Stomach smooth muscle (tissue), 2 donors: Measurements from ENCODE around the gene PCDHA2.
"Not testable (repeated sequence)": the region's sequence is repeated elsewhere in the genome, so short reads cannot be mapped to it uniquely, and the experiment has no call there.

ENCODE experiments used
- H3K27ac ChIP-seq: one replicate; pipeline ENCODE4 v1.7.0; 2013; ENCODE audit warnings: mild to moderate bottlenecking, low read length, inconsistent platforms
- H3K27me3 ChIP-seq, 2 donors: one replicate each; pipeline ENCODE4 v1.7.0; 2013; ENCODE audit warnings: low read length in 2 of 2; ENCODE audit not compliant: insufficient read depth in 2 of 2, control insufficient read depth in 1 of 2
- H3K36me3 ChIP-seq, 2 donors: one replicate each; pipeline ENCODE4 v1.7.0; 2013; ENCODE audit warnings: low read length in 2 of 2; ENCODE audit not compliant: control insufficient read depth in 2 of 2, insufficient read depth in 2 of 2
- H3K4me1 ChIP-seq: one replicate; pipeline ENCODE4 v1.7.0; 2013; ENCODE audit warnings: low read length; ENCODE audit not compliant: control insufficient read depth, insufficient read depth
- H3K4me3 ChIP-seq, 2 donors: one replicate each; pipeline ENCODE4 v1.7.0; 2013; ENCODE audit warnings: low read length in 2 of 2
- H3K9ac ChIP-seq, 2 donors: one replicate each; pipeline ENCODE4 v1.7.0; 2013; ENCODE audit warnings: low read length in 2 of 2, mild to moderate bottlenecking in 1 of 2
- H3K9me3 ChIP-seq, 2 donors: one replicate each; pipeline ENCODE4 v1.7.0; 2013; ENCODE audit warnings: low read length in 2 of 2; ENCODE audit not compliant: control insufficient read depth in 2 of 2
- donor health status: healthy.
- donor health status: Pancreatic carcinoma.

The PCDHA2 gene

DNA sequence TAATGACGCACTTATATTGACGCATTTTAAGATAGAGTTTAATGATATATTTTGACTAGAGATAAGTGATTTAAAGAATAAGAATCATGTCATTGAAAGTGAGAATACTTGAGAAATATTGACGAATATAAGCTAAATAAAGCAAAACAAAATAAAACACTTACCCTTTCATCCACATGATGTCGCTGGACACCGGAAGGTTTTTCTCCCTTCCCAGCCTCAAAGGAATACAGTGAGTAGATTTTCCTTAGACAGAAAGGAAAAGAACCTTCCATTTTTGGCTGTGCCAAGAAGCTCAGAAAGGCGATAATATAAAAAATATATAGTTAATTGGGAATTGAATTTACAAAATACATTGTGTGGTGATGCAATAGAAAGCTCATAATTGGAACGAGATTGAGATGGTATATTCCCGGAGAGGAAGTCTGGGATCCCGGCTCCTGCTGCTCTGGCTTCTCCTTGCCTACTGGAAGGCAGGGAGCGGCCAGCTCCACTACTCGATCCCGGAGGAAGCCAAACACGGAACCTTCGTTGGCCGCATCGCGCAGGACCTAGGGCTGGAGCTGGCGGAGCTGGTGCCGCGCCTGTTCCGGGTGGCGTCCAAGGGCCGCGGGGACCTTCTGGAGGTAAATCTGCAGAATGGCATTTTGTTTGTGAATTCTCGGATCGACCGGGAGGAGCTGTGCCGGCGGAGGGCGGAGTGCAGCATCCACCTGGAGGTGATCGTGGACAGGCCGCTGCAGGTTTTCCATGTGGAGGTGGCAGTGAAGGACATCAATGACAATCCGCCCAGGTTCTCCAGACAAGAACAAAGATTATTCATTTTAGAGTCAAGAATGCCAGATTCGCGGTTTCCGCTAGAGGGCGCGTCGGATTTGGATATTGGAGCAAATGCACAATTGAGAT lies 27.0 kb downstream of the PCDHA2 start, which contains the start of gene PCDHA5:
Gene PCDHA5 (plus strand): TSS at position 239 of the 906 bp plus-strand sequence.
- Histone ChIP-seq H3K9ac (no peak within 1 kb of the TSS), H3K27me3 (peaks cover 9 to 13% of the 10 kb centered on the region in 2 donors), H3K4me1 (no peaks in the 10 kb centered on the region), H3K36me3 (no peaks in the 10 kb centered on the region), H3K4me3 (no peak within 1 kb of the TSS), H3K27ac (no peak within 1 kb of the TSS), H3K9me3 (peaks cover 0 to 13% of the 10 kb centered on the region in 2 donors)

GRCh38 chr5:140822281-140822629 lies 27.6 kb downstream of the PCDHA2 start:
- Histone ChIP-seq H3K36me3 (no peaks in the 10 kb centered on the region), H3K27me3 (peaks cover 9 to 15% of the 10 kb centered on the region in 2 donors), H3K9me3 (peaks cover 0 to 13% of the 10 kb centered on the region in 2 donors)

DNA sequence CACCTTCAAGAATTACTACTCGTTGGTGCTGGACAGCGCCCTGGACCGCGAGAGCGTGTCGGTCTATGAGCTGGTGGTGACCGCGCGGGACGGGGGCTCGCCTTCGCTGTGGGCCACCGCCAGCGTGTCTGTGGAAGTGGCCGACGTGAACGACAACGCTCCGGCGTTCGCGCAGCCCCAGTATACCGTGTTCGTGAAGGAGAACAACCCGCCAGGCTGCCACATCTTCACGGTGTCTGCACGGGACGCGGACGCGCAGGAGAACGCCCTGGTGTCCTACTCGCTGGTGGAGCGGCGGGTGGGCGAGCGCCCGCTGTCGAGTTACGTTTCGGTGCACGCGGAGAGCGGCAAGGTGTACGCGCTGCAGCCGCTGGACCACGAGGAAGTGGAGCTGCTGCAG lies 28.3 kb downstream of the PCDHA2 start:
- H3K9me3 ChIP-seq = peaks cover 0 to 13% of the 10 kb centered on the region in 2 donors
- not testable (repeated sequence) for H3K36me3 ChIP-seq, H3K4me1 ChIP-seq, H3K9ac ChIP-seq, H3K27ac ChIP-seq, H3K4me3 ChIP-seq
- peaks cover 11 to 18% of the 10 kb centered on the region in 2 donors for H3K27me3 ChIP-seq

More at GRCh38 chr5:140822281-140822629, 27.6 kb downstream of the PCDHA2 start:
- Histone ChIP-seq H3K27ac (no peak overlapping the region), H3K4me1 (no peaks in the 10 kb centered on the region), H3K9ac (no peak overlapping the region), H3K4me3 (no peak overlapping the region)

GRCh38 chr5:140823475-140823874 lies 28.8 kb downstream of the PCDHA2 start:
- H3K27ac ChIP-seq = no peak overlapping the region
- H3K27me3 ChIP-seq = peaks cover 12 to 18% of the 10 kb centered on the region in 2 donors
- peaks cover 1 to 13% of the 10 kb centered on the region in 2 donors for H3K9me3 ChIP-seq
- H3K4me3 ChIP-seq = no peak overlapping the region
- H3K4me1 ChIP-seq = no peaks in the 10 kb centered on the region
- H3K9ac ChIP-seq = no peak overlapping the region
- no peaks in the 10 kb centered on the region for H3K36me3 ChIP-seq

DNA sequence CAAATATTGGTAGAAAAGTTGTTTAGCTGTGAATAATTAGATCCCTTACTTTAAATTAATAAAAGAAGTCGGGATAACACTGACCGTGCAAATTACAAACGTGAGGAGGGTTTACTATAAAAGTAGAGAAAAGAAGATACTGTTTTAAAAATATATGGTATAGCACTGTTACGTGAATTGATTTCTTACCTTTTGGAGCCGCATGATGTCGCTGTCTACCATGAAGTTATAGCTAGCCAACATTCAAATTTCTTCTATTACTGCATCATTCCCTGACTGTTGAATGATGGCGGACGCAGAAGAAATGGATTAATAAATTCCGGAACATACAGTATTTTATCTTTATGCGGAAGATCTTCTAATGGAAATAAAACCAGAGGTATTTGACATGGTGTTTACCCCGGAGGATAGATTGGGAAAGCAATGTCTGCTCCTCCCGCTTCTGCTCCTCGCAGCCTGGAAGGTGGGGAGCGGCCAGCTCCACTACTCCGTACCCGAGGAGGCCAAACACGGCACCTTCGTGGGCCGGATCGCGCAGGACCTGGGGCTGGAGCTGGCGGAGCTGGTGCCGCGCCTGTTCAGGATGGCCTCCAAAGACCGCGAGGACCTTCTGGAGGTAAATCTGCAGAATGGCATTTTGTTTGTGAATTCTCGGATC lies 33.2 kb downstream of the PCDHA2 start, which contains the start of gene PCDHA6:
Gene PCDHA6 (plus strand): TSS at position 257 of the 658 bp plus-strand sequence. CDS start 132 bp downstream, at position 389.
- H3K27me3 ChIP-seq = peaks cover 7 to 21% of the 10 kb centered on the region in 2 donors
- peaks cover 2 to 11% of the 10 kb centered on the region in 2 donors for H3K9me3 ChIP-seq
- H3K4me3 ChIP-seq = no peak within 1 kb of the TSS
- H3K4me1 ChIP-seq = no peaks in the 10 kb centered on the region
- no peak within 1 kb of the TSS for H3K9ac ChIP-seq
- no peaks in the 10 kb centered on the region for H3K36me3 ChIP-seq
- H3K27ac ChIP-seq = no peak within 1 kb of the TSS

DNA sequence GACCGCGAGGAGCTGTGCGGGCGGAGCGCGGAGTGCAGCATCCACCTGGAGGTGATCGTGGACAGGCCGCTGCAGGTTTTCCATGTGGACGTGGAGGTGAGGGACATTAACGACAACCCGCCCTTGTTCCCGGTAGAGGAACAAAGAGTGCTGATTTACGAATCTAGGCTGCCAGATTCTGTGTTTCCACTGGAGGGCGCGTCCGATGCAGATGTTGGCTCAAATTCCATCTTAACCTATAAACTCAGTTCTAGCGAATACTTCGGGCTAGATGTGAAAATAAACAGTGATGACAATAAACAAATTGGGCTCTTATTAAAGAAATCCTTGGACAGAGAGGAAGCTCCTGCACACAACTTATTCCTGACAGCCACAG lies 33.7 kb downstream of the PCDHA2 start:
- no peak overlapping the region for H3K4me3 ChIP-seq
- no peaks in the 10 kb centered on the region for H3K4me1 ChIP-seq

GRCh38 chr5:140829511-140830501 lies 35.2 kb downstream of the PCDHA2 start:
- peaks cover 6 to 18% of the 10 kb centered on the region in 2 donors for H3K27me3 ChIP-seq
- H3K4me1 ChIP-seq, H3K4me3 ChIP-seq, H3K36me3 ChIP-seq, H3K9ac ChIP-seq, H3K9me3 ChIP-seq, H3K27ac ChIP-seq: not testable (repeated sequence)

More for the DNA sequence above, 33.7 kb downstream of the PCDHA2 start:
- Histone ChIP-seq H3K27me3 (peaks cover 7 to 21% of the 10 kb centered on the region in 2 donors), H3K27ac (no peak overlapping the region), H3K36me3 (no peaks in the 10 kb centered on the region), H3K9ac (no peak overlapping the region), H3K9me3 (peaks cover 2 to 8% of the 10 kb centered on the region in 2 donors)

GRCh38 chr5:140833993-140834392 lies 39.3 kb downstream of the PCDHA2 start, which contains the start of gene PCDHA7:
PCDHA7 (plus strand) TSS chr5:140834269; CDS start chr5:140834384, 115 bp downstream.
- Histone ChIP-seq H3K9me3 (peaks cover 0 to 9% of the 10 kb centered on the region in 2 donors), H3K4me3 (peak within 1 kb of the TSS in 1 of 2 donors; percentile 44), H3K9ac (no peak within 1 kb of the TSS), H3K27me3 (peaks cover 11 to 16% of the 10 kb centered on the region in 2 donors), H3K36me3 (no peaks in the 10 kb centered on the region), H3K27ac (no peak within 1 kb of the TSS), H3K4me1 (no peaks in the 10 kb centered on the region)

GRCh38 chr5:140834439-140835008 lies 39.9 kb downstream of the PCDHA2 start:
- H3K4me3 ChIP-seq = peak overlapping the region in 1 of 2 donors; percentile 44
- peaks cover 11 to 16% of the 10 kb centered on the region in 2 donors for H3K27me3 ChIP-seq
- not testable (repeated sequence) for H3K4me1 ChIP-seq, H3K27ac ChIP-seq, H3K9me3 ChIP-seq, H3K9ac ChIP-seq, H3K36me3 ChIP-seq
